Esophagus muscularis mucosa (tissue), 4 donors: ENCODE results near the gene CNPY3. TPM values are rescaled to one million over a fixed set of nuclear protein-coding genes. Genes with fewer than 3 reads are reported as not detected.
A peak's percentile ranks its signal among the peaks of the same experiment; 100 is the strongest.

Experiments used
- DNase-seq: peaks from one replicate; pipeline ENCODE4 v3.0.0-alpha.2; 2017; ENCODE audit errors: extremely low spot score
- H3K27ac ChIP-seq, 4 donors: fragments of 200-600 bp; sonication (generic); replicated peaks in 1 of 4; 1 replicate in 3 of 4; 2 replicates in 1 of 4; pipeline ENCODE4 v1.5.1; 2016 to 2019; ENCODE audit warnings: mild to moderate bottlenecking in 1 of 4
- H3K27me3 ChIP-seq, 4 donors: fragments of 200-600 bp; sonication (generic); one replicate each; pipeline versions ENCODE4 v1.5.1 to v1.6.0; 2016 to 2019
- H3K36me3 ChIP-seq, 4 donors: fragments of 200-600 bp; sonication (generic); one replicate each; pipeline ENCODE4 v1.5.1; 2016 to 2019
- H3K4me1 ChIP-seq, 4 donors: fragments of 200-600 bp; sonication (generic); one replicate each; pipeline ENCODE4 v1.5.1; 2016 to 2019
- H3K4me3 ChIP-seq, 4 donors: fragments of 200-600 bp; sonication (generic); 1 replicate in 2 of 4; 2 replicates in 2 of 4; pipeline ENCODE4 v1.5.1; 2016 to 2019; ENCODE audit warnings: mild to moderate bottlenecking in 4 of 4, moderate library complexity in 1 of 4
- H3K9me3 ChIP-seq, 4 donors: fragments of 200-600 bp; sonication (generic); 1 replicate in 3 of 4; 2 replicates in 1 of 4; pipeline ENCODE4 v1.5.1; 2016 to 2019
- CTCF ChIP-seq, 3 experiments: fragments of 200-600 bp in 2 of 3; fragments of 450-650 bp in 1 of 3; sonication (generic) in 2 of 3; IDR thresholded peaks; one replicate each; pipeline ENCODE4 v1.5.1; 2017 to 2019; ENCODE audit warnings: antibody characterized with exemption in 3 of 3, mild to moderate bottlenecking in 2 of 3, moderate library complexity in 1 of 3
- EP300 ChIP-seq: sonication (generic); formaldehyde crosslinking; IDR thresholded peaks from one replicate; pipeline ENCODE4 v1.6.1; 2017; ENCODE audit warnings: antibody characterized with exemption
- POLR2A ChIP-seq: fragments of 450-650 bp; IDR thresholded peaks from one replicate; pipeline ENCODE4 v1.6.1; 2017; ENCODE audit warnings: antibody characterized with exemption, moderate library complexity, mild to moderate bottlenecking, low read depth
- POLR2AphosphoS5 ChIP-seq, 2 donors: sonication (generic); formaldehyde crosslinking; IDR thresholded peaks; one replicate each; pipeline ENCODE4 v1.6.1; 2017; ENCODE audit warnings: antibody characterized with exemption in 2 of 2
- WGBS: methylation state at CpG from one replicate; pipeline ENCODE4 v1.1.5; 2018; 5-methylcytosine and 5-hydroxymethylcytosine counted together
- intact Hi-C: fragments of 100-400 bp; cut with DNase I; formaldehyde crosslinking; loops from one replicate; pipeline ENCODE4 v1.15.1; 2023
- total RNA-seq, 4 donors: library from RNA; depleted of rRNA; stranded (reverse); fragments of >200 nt; gene quantifications; one replicate each; pipeline versions ENCODE4 v1.1.0 to v1.2.1, GENCODE V29; 2016

CNPY3 gene
- total RNA-seq, 4 donors from 2014 or later, result 24.5 to 39.6 (median 34.3) TPM

- intact Hi-C loops, result no loop called here
- WGBS, result 82% methylated on average over 4 of the region's 4 CpGs
- no peaks in the 10 kb centered on the region for H3K9me3 ChIP-seq
- H3K36me3 ChIP-seq, result peaks cover 10 to 46% (median 33%) of the 10 kb centered on the region in 4 donors
- no peak for DNase-seq
- H3K4me3 ChIP-seq, result no peak overlapping the region
- TF ChIP-seq EP300, result no peak
- H3K27me3 ChIP-seq, result no peaks in the 10 kb centered on the region
- peaks cover 0 to 11% (median 5%) of the 10 kb centered on the region in 4 donors for H3K4me1 ChIP-seq
- H3K27ac ChIP-seq, result no peak overlapping the region
Measured at GRCh38 chr6:42970871-42971612, 41.8 kb downstream of the CNPY3 start.

GRCh38 chr6:42971746-42972327 is 42.6 kb downstream of the CNPY3 start:
- H3K27me3 ChIP-seq, result no peaks in the 10 kb centered on the region
- no peak overlapping the region for H3K27ac ChIP-seq
- WGBS, result 90% methylated on average over 2 of the region's 3 CpGs
- no peak overlapping the region for H3K4me3 ChIP-seq
- TF ChIP-seq EP300, result no peak
- TF ChIP-seq CTCF (IDR thresholded peaks at IDR 0.05), result no peak
- no peak for TF ChIP-seq POLR2A
- TF ChIP-seq POLR2AphosphoS5 (IDR thresholded peaks at IDR 0.05), result no peak
- peaks cover under 1 to 19% (median 13%) of the 10 kb centered on the region in 4 donors for H3K4me1 ChIP-seq
- DNase-seq, result no peak
- intact Hi-C loops, result no loop called here
- peaks cover 3 to 38% (median 25%) of the 10 kb centered on the region in 4 donors for H3K36me3 ChIP-seq
- H3K9me3 ChIP-seq, result no peaks in the 10 kb centered on the region

- WGBS, result 69% methylated on average over 3 of the region's 3 CpGs
- TF ChIP-seq CTCF (IDR thresholded peaks at IDR 0.05) (no peak), POLR2AphosphoS5 (IDR thresholded peaks at IDR 0.05) (no peak), POLR2A (no peak), EP300 (no peak)
Measured at GRCh38 chr6:42973926-42974325, 44.6 kb downstream of the CNPY3 start.

GRCh38 chr6:42974919-42975505 is 45.7 kb downstream of the CNPY3 start:
- intact Hi-C loops, result no loop called here
- H3K4me3 ChIP-seq, result no peak overlapping the region
- whole genome bisulfite sequencing, result 91% methylated on average over 5 of the region's 5 CpGs
- no peak for DNase-seq
- peaks cover 0 to 9% (median 3%) of the 10 kb centered on the region in 4 donors for H3K36me3 ChIP-seq
- no peaks in the 10 kb centered on the region for H3K9me3 ChIP-seq
- no peak for TF ChIP-seq POLR2AphosphoS5 (IDR thresholded peaks at IDR 0.05)
- no peak for TF ChIP-seq POLR2A
- no peak for TF ChIP-seq EP300
- TF ChIP-seq CTCF (IDR thresholded peaks at IDR 0.05), result no peak
- peaks cover 18 to 45% (median 35%) of the 10 kb centered on the region in 4 donors for H3K4me1 ChIP-seq
- no peak overlapping the region for H3K27ac ChIP-seq
- no peaks in the 10 kb centered on the region for H3K27me3 ChIP-seq

More at GRCh38 chr6:42973926-42974325, 44.6 kb downstream of the CNPY3 start:
- H3K27me3 ChIP-seq, result no peaks in the 10 kb centered on the region
- intact Hi-C loops, result no loop called here
- H3K27ac ChIP-seq, result no peak overlapping the region
- DNase-seq, result no peak
- H3K4me1 ChIP-seq, result peaks cover 12 to 37% (median 28%) of the 10 kb centered on the region in 4 donors
- no peak overlapping the region for H3K4me3 ChIP-seq
- H3K36me3 ChIP-seq, result peaks cover 3 to 17% (median 11%) of the 10 kb centered on the region in 4 donors
- no peaks in the 10 kb centered on the region for H3K9me3 ChIP-seq

- TF ChIP-seq EP300, result no peak
- no peak for TF ChIP-seq POLR2AphosphoS5 (IDR thresholded peaks at IDR 0.05)
- no peak for TF ChIP-seq POLR2A
- no peak for TF ChIP-seq CTCF (IDR thresholded peaks at IDR 0.05)
- no peak for DNase-seq
Measured at GRCh38 chr6:42978487-42978838, 49.2 kb downstream of the CNPY3 start.

More at GRCh38 chr6:42978487-42978838, 49.2 kb downstream of the CNPY3 start:
- intact Hi-C loops, result no loop called here
- Histone ChIP-seq H3K4me1 (peaks cover 23 to 47% (median 41%) of the 10 kb centered on the region in 4 donors), H3K36me3 (peaks cover 0 to 7% (median 3%) of the 10 kb centered on the region in 4 donors), H3K27ac (peak overlapping the region; percentile 87 to 95 (median 89)), H3K27me3 (no peaks in the 10 kb centered on the region), H3K4me3 (peak overlapping the region; percentile 82 to 88 (median 84)), H3K9me3 (no peaks in the 10 kb centered on the region)
- 0% methylated on average over 19 of the region's 28 CpGs for WGBS
